SK-N-SH treated with all-trans-retinoic acid at 6 μM for 48 hours (cell line): Measurements from ENCODE around the gene NKX2-2.

Experiments
- ESRRG ChIP-seq: fragments of 250-450 bp; sonication (Bioruptor Pico); IDR thresholded peaks from 2 replicates; pipeline ENCODE4 v1.6.1; 2021; ENCODE audit warnings: mild to moderate bottlenecking
- GLIS3 ChIP-seq: fragments of 250-450 bp; sonication (Bioruptor Pico); IDR thresholded peaks from 2 replicates; pipeline ENCODE4 v1.5.0; 2020; ENCODE audit warnings: mild to moderate bottlenecking, moderate library complexity
- PATZ1 ChIP-seq: fragments of 250-450 bp; sonication (Bioruptor Pico); IDR thresholded peaks from 2 replicates; pipeline ENCODE4 v1.8.0; 2020; ENCODE audit warnings: mild to moderate bottlenecking, moderate library complexity, borderline replicate concordance
- POU6F1 ChIP-seq: fragments of 250-450 bp; sonication (Bioruptor Pico); IDR thresholded peaks from 2 replicates; pipeline ENCODE4 v1.8.0; 2021; ENCODE audit warnings: low read depth, mild to moderate bottlenecking, moderate library complexity, borderline replicate concordance
- ZFP30 ChIP-seq: fragments of 450-650 bp; formaldehyde crosslinking; IDR thresholded peaks from 2 replicates; pipeline ENCODE4 v1.5.0; 2022; ENCODE audit warnings: mild to moderate bottlenecking, moderate library complexity
- ZNF8 ChIP-seq: fragments of 450-650 bp; formaldehyde crosslinking; IDR thresholded peaks from 2 replicates; pipeline ENCODE4 v1.5.0; 2020; ENCODE audit warnings: mild to moderate bottlenecking, moderate library complexity

- TF ChIP-seq ESRRG = no peak
- no peak for TF ChIP-seq GLIS3 (CRISPR knock-in tag)
- no peak for TF ChIP-seq ZFP30 (CRISPR knock-in tag)
- no peak for TF ChIP-seq POU6F1 (CRISPR knock-in tag)
- TF ChIP-seq ZNF8 (CRISPR knock-in tag) = no peak
- TF ChIP-seq PATZ1 (CRISPR knock-in tag) = no peak
Measured at GRCh38 chr20:21499641-21500040, 14.2 kb downstream of the NKX2-2 start.
